Measurements from ENCODE around the gene RFX5.

RFX5 gene

GRCh38 chr1:151313501-151313900 lies 33.6 kb downstream of the RFX5 start:
- no peaks in the 10 kb centered on the region for H3K27me3 Mint-ChIP-seq
- no peaks in the 10 kb centered on the region for H3K9me3 Mint-ChIP-seq (ENCODE audit: low read depth)
- peaks cover 48% of the 10 kb centered on the region for H3K4me1 Mint-ChIP-seq (ENCODE audit: low read depth)
- H3K27ac Mint-ChIP-seq = peak overlapping the region; percentile 99
- no peak overlapping the region for H3K4me3 Mint-ChIP-seq
- peaks cover 11% of the 10 kb centered on the region for H3K36me3 Mint-ChIP-seq

GRCh38 chr1:151312826-151313225 lies 34.2 kb downstream of the RFX5 start:
- peaks cover 11% of the 10 kb centered on the region for H3K36me3 Mint-ChIP-seq
- no peaks in the 10 kb centered on the region for H3K9me3 Mint-ChIP-seq (ENCODE audit: low read depth)
- no peak overlapping the region for H3K4me3 Mint-ChIP-seq
- H3K27me3 Mint-ChIP-seq = no peaks in the 10 kb centered on the region
- peaks cover 48% of the 10 kb centered on the region for H3K4me1 Mint-ChIP-seq (ENCODE audit: low read depth)
- peak overlapping the region; percentile 99 for H3K27ac Mint-ChIP-seq

- peak overlapping the region; percentile 70 for H3K4me3 Mint-ChIP-seq
- H3K27ac Mint-ChIP-seq = peak overlapping the region; percentile 99
- H3K27me3 Mint-ChIP-seq = no peaks in the 10 kb centered on the region
- H3K36me3 Mint-ChIP-seq = peaks cover 8% of the 10 kb centered on the region
- H3K9me3 Mint-ChIP-seq (ENCODE audit: low read depth) = no peaks in the 10 kb centered on the region
- H3K4me1 Mint-ChIP-seq (ENCODE audit: low read depth) = peaks cover 45% of the 10 kb centered on the region
Observed at GRCh38 chr1:151312411-151312810, 34.6 kb downstream of the RFX5 start.

GRCh38 chr1:151311589-151312331 lies 35.3 kb downstream of the RFX5 start:
- Mint-ChIP-seq H3K27me3 (no peaks in the 10 kb centered on the region), H3K9me3 (ENCODE audit: low read depth) (no peaks in the 10 kb centered on the region), H3K36me3 (peaks cover 8% of the 10 kb centered on the region), H3K4me3 (peak overlapping the region; percentile 70), H3K27ac (peak overlapping the region; percentile 99), H3K4me1 (ENCODE audit: low read depth) (peaks cover 45% of the 10 kb centered on the region)

- Mint-ChIP-seq H3K36me3 (peaks cover 8% of the 10 kb centered on the region), H3K9me3 (ENCODE audit: low read depth) (no peaks in the 10 kb centered on the region), H3K4me1 (ENCODE audit: low read depth) (peaks cover 44% of the 10 kb centered on the region), H3K27me3 (no peaks in the 10 kb centered on the region), H3K4me3 (no peak overlapping the region), H3K27ac (peak overlapping the region; percentile 99)
Observed at GRCh38 chr1:151311011-151311410, 36.0 kb downstream of the RFX5 start.

GRCh38 chr1:151309811-151310323 lies 37.2 kb downstream of the RFX5 start:
- no peak overlapping the region for H3K27ac Mint-ChIP-seq
- peaks cover 11% of the 10 kb centered on the region for H3K36me3 Mint-ChIP-seq

GRCh38 chr1:151294742-151295462 lies 52.1 kb downstream of the RFX5 start:
- H3K4me3 Mint-ChIP-seq = no peak overlapping the region
- no peaks in the 10 kb centered on the region for H3K4me1 Mint-ChIP-seq (ENCODE audit: low read depth)
- H3K27ac Mint-ChIP-seq = peak overlapping the region; percentile 46
- no peaks in the 10 kb centered on the region for H3K9me3 Mint-ChIP-seq (ENCODE audit: low read depth)
- H3K27me3 Mint-ChIP-seq = no peaks in the 10 kb centered on the region
- H3K36me3 Mint-ChIP-seq = no peaks in the 10 kb centered on the region

More at GRCh38 chr1:151309811-151310323, 37.2 kb downstream of the RFX5 start:
- Mint-ChIP-seq H3K9me3 (ENCODE audit: low read depth) (no peaks in the 10 kb centered on the region), H3K27me3 (no peaks in the 10 kb centered on the region), H3K4me1 (ENCODE audit: low read depth) (peaks cover 40% of the 10 kb centered on the region), H3K4me3 (no peak overlapping the region)

GRCh38 chr1:151293093-151293492 lies 54.0 kb downstream of the RFX5 start:
- H3K36me3 Mint-ChIP-seq = no peaks in the 10 kb centered on the region
- H3K4me3 Mint-ChIP-seq = no peak overlapping the region
- H3K9me3 Mint-ChIP-seq (ENCODE audit: low read depth) = no peaks in the 10 kb centered on the region
- peak overlapping the region; percentile 61 for H3K27ac Mint-ChIP-seq
- H3K4me1 Mint-ChIP-seq (ENCODE audit: low read depth) = peaks cover 11% of the 10 kb centered on the region
- H3K27me3 Mint-ChIP-seq = no peaks in the 10 kb centered on the region

GRCh38 chr1:151292207-151293030 lies 54.6 kb downstream of the RFX5 start:
- Mint-ChIP-seq H3K9me3 (ENCODE audit: low read depth) (no peaks in the 10 kb centered on the region), H3K36me3 (no peaks in the 10 kb centered on the region), H3K27me3 (no peaks in the 10 kb centered on the region), H3K27ac (no peak overlapping the region), H3K4me1 (ENCODE audit: low read depth) (peaks cover 11% of the 10 kb centered on the region), H3K4me3 (no peak overlapping the region)

- peaks cover 13% of the 10 kb centered on the region for H3K4me1 Mint-ChIP-seq (ENCODE audit: low read depth)
- H3K4me3 Mint-ChIP-seq = no peak overlapping the region
- no peaks in the 10 kb centered on the region for H3K36me3 Mint-ChIP-seq
- H3K27me3 Mint-ChIP-seq = no peaks in the 10 kb centered on the region
- no peak overlapping the region for H3K27ac Mint-ChIP-seq
- no peaks in the 10 kb centered on the region for H3K9me3 Mint-ChIP-seq (ENCODE audit: low read depth)
Observed at GRCh38 chr1:151290709-151291303, 56.2 kb downstream of the RFX5 start.
